ENCODE data around the gene ADCK1. TPM values are rescaled to one million over a fixed set of nuclear protein-coding genes. Genes with fewer than 3 reads are reported as not detected.

ADCK1 gene
- total and polyA plus RNA-seq, 2 donors (not counting 3 experiments of a cell fraction or from before 2014, with no cell fraction given) = 4.2 to 6.9 TPM

- Histone ChIP-seq H3K36me3 (ENCODE audit: control insufficient read depth in 2 of 2, extremely low read depth in 1 of 2, insufficient read depth in 2 of 2, low read length in 2 of 2) (no peaks in the 10 kb centered on the region), H3K9me3 (replicated peaks; ENCODE audit: control insufficient read depth, insufficient read depth, low read length) (no peaks in the 10 kb centered on the region), H3K27me3 (ENCODE audit: control insufficient read depth in 2 of 2, insufficient read depth in 2 of 2, low read length in 2 of 2) (no peaks in the 10 kb centered on the region), H3K9ac (replicated peaks; ENCODE audit: extremely low read depth, insufficient read depth, low read length) (no peak overlapping the region), H3K79me2 (ENCODE audit: control insufficient read depth, insufficient read depth, low read length) (no peaks in the 10 kb centered on the region), H4K20me1 (replicated peaks; ENCODE audit: control insufficient read depth, extremely low read depth, insufficient read depth, low read length) (no peaks in the 10 kb centered on the region), H2AFZ (ENCODE audit: low read depth, low read length) (no peak overlapping the region), H3K4me1 (ENCODE audit: control insufficient read depth, extremely low read depth, insufficient read depth, low read length) (no peaks in the 10 kb centered on the region), H3K9me1 (replicated peaks; ENCODE audit: control insufficient read depth, extremely low read depth, insufficient read depth, low read length) (no peaks in the 10 kb centered on the region), H3K4me2 (ENCODE audit: insufficient read depth, low read length) (no peak overlapping the region), H3K4me3 (replicated peaks in 1 of 3; ENCODE audit: insufficient read depth in 1 of 3, low read depth in 1 of 3, low read length in 3 of 3) (no peak overlapping the region), H3K27ac (ENCODE audit: insufficient read depth, low read depth, low read length) (no peak overlapping the region)
- CTCF ChIA-PET = no interaction called here
- POLR2A ChIA-PET = no interaction called here
- BruUV-seq (replicated peaks) = no TSS peak
- DNase-seq (ENCODE audit: low read depth, low spot score) (no peak), FAIRE-seq (no peak)
- dilution Hi-C loops (cut with MboI; ENCODE audit: extremely low pct_ligation_motif_present, low sequenced_read_pairs) = no loop called here
- TF ChIP-seq MAX (IDR thresholded peaks at IDR 0.05; ENCODE audit: insufficient read depth, insufficient read length) (no peak), MYC (IDR thresholded peaks at IDR 0.05; ENCODE audit: low read depth, low read length) (no peak), EZH2 (IDR thresholded peaks at IDR 0.05; ENCODE audit: borderline replicate concordance, low read depth, low read length, severe bottlenecking) (no peak), JUN (IDR thresholded peaks at IDR 0.05; ENCODE audit: borderline replicate concordance, insufficient read depth, insufficient read length, low read depth) (no peak), CTCF (IDR thresholded peaks at IDR 0.05; ENCODE audit: extremely low read depth in 1 of 2, insufficient read depth in 1 of 2, low read depth in 1 of 2, low read length in 2 of 2) (no peak), FOS (IDR thresholded peaks at IDR 0.05; ENCODE audit: borderline replicate concordance, insufficient read depth, low read length) (no peak), POLR2AphosphoS5 (IDR thresholded peaks at IDR 0.05; ENCODE audit: insufficient read depth, low read depth, low read length) (no peak), GATA2 (IDR thresholded peaks at IDR 0.05; ENCODE audit: insufficient read depth, insufficient read length, low read depth, low read length) (no peak), POLR2A (IDR thresholded peaks at IDR 0.05; ENCODE audit: low read depth, low read length) (no peak)
- intact Hi-C loops (cut with micrococcal nuclease) = no loop called here
These were observed 106.5 kb downstream of the ADCK1 start for GRCh38 chr14:77906446-77906845.
